ENCODE measurements around the gene SUSD4.
A peak's percentile ranks its signal among the peaks of the same experiment; 100 is the strongest.

The SUSD4 gene

GRCh38 chr1:223364685-223365382, 858 bp upstream of the SUSD4 start:
- peaks cover 6% of the 10 kb centered on the region for H3F3A ChIP-seq (ENCODE audit: low read depth)
- TF ChIP-seq CTCF (conservative IDR thresholded peaks at IDR 0.05; ENCODE audit: low read length): no peak
- TF ChIP-seq EZH2phosphoT487 (IDR thresholded peaks at IDR 0.05; ENCODE audit: borderline replicate concordance): no peak
- H4K20me1 ChIP-seq (ENCODE audit: insufficient read depth, low read length, poor library complexity, severe bottlenecking): no peaks in the 10 kb centered on the region
- H3K27me3 ChIP-seq (ENCODE audit: insufficient read depth, low read length, poor library complexity, severe bottlenecking): peaks cover 12% of the 10 kb centered on the region
- H3K79me2 ChIP-seq (ENCODE audit: insufficient read depth, low read length): no peaks in the 10 kb centered on the region
- peak overlapping the region; percentile 90 for H3K4me3 ChIP-seq (ENCODE audit: low read length, poor library complexity, severe bottlenecking)
- H3K36me3 ChIP-seq (ENCODE audit: insufficient read depth, low read length): no peaks in the 10 kb centered on the region
- peak overlapping the region; percentile 80 for H2AFZ ChIP-seq (ENCODE audit: low read length)
- peaks cover 12% of the 10 kb centered on the region for H3K4me1 ChIP-seq (ENCODE audit: insufficient read depth, low read length, poor library complexity, severe bottlenecking)
- H3K4me2 ChIP-seq (ENCODE audit: low read depth, low read length, poor library complexity, severe bottlenecking): peak overlapping the region; percentile 76
- no peaks in the 10 kb centered on the region for H3K9me2 ChIP-seq (replicated peaks; ENCODE audit: low read depth, low read length)
- H3K9me3 ChIP-seq (ENCODE audit: insufficient read depth, low read depth, low read length): no peaks in the 10 kb centered on the region
- no peak overlapping the region for H3K9ac ChIP-seq (ENCODE audit: low read depth, low read length, poor library complexity, severe bottlenecking)

- Histone ChIP-seq H3K9ac (ENCODE audit: low read depth, low read length, poor library complexity, severe bottlenecking) (peak overlapping the region; percentile 60), H3K4me2 (ENCODE audit: low read depth, low read length, poor library complexity, severe bottlenecking) (peak overlapping the region; percentile 91), H3K27me3 (ENCODE audit: insufficient read depth, low read length, poor library complexity, severe bottlenecking) (peaks cover 12% of the 10 kb centered on the region), H3K4me1 (ENCODE audit: insufficient read depth, low read length, poor library complexity, severe bottlenecking) (peaks cover 12% of the 10 kb centered on the region), H2AFZ (ENCODE audit: low read length) (peak overlapping the region; percentile 92), H3K9me3 (ENCODE audit: insufficient read depth, low read depth, low read length) (no peaks in the 10 kb centered on the region), H3K36me3 (ENCODE audit: insufficient read depth, low read length) (no peaks in the 10 kb centered on the region), H3K4me3 (ENCODE audit: low read length, poor library complexity, severe bottlenecking) (peak overlapping the region; percentile 90), H4K20me1 (ENCODE audit: insufficient read depth, low read length, poor library complexity, severe bottlenecking) (no peaks in the 10 kb centered on the region), H3K79me2 (ENCODE audit: insufficient read depth, low read length) (no peaks in the 10 kb centered on the region), H3K9me2 (replicated peaks; ENCODE audit: low read depth, low read length) (no peaks in the 10 kb centered on the region), H3F3A (ENCODE audit: low read depth) (peaks cover 6% of the 10 kb centered on the region)
- TF ChIP-seq EZH2phosphoT487 (IDR thresholded peaks at IDR 0.05; ENCODE audit: borderline replicate concordance) (no peak), CTCF (conservative IDR thresholded peaks at IDR 0.05; ENCODE audit: low read length) (no peak)
Observed at GRCh38 chr1:223363057-223363855, 720 bp downstream of the SUSD4 start.

- no peaks in the 10 kb centered on the region for H3K79me2 ChIP-seq (ENCODE audit: insufficient read depth, low read length)
- peaks cover 7% of the 10 kb centered on the region for H3K4me1 ChIP-seq (ENCODE audit: insufficient read depth, low read length, poor library complexity, severe bottlenecking)
- no peaks in the 10 kb centered on the region for H3K9me2 ChIP-seq (replicated peaks; ENCODE audit: low read depth, low read length)
- no peak overlapping the region for H3K4me3 ChIP-seq (ENCODE audit: low read length, poor library complexity, severe bottlenecking)
- H4K20me1 ChIP-seq (ENCODE audit: insufficient read depth, low read length, poor library complexity, severe bottlenecking): no peaks in the 10 kb centered on the region
- H3K9me3 ChIP-seq (ENCODE audit: insufficient read depth, low read depth, low read length): no peaks in the 10 kb centered on the region
- no peak overlapping the region for H3K4me2 ChIP-seq (ENCODE audit: low read depth, low read length, poor library complexity, severe bottlenecking)
- TF ChIP-seq EZH2phosphoT487 (IDR thresholded peaks at IDR 0.05; ENCODE audit: borderline replicate concordance) (no peak), CTCF (conservative IDR thresholded peaks at IDR 0.05; ENCODE audit: low read length) (peak; percentile 35)
- H3F3A ChIP-seq (ENCODE audit: low read depth): no peaks in the 10 kb centered on the region
- peaks cover 7% of the 10 kb centered on the region for H3K27me3 ChIP-seq (ENCODE audit: insufficient read depth, low read length, poor library complexity, severe bottlenecking)
- H3K9ac ChIP-seq (ENCODE audit: low read depth, low read length, poor library complexity, severe bottlenecking): no peak overlapping the region
- no peaks in the 10 kb centered on the region for H3K36me3 ChIP-seq (ENCODE audit: insufficient read depth, low read length)
- H2AFZ ChIP-seq (ENCODE audit: low read length): no peak overlapping the region
Observed at GRCh38 chr1:223358826-223359225, 5.2 kb downstream of the SUSD4 start.
